Effector memory CD4-positive, alpha-beta T cell (primary cell): ENCODE measurements around the gene IGSF21.

ENCODE experiments used
- DNase-seq, 3 donors: peaks; one replicate each; pipeline ENCODE4 v3.0.0-alpha.2; 2020
- H3K27ac ChIP-seq: 2 replicates; pipeline ENCODE4 v1.7.0; 2013; ENCODE audit warnings: mild to moderate bottlenecking, low read length, moderate library complexity; ENCODE audit not compliant: insufficient read depth, poor library complexity, severe bottlenecking
- H3K27me3 ChIP-seq: replicated peaks from 2 replicates; pipeline ENCODE4 v1.7.0; 2013; ENCODE audit warnings: mild to moderate bottlenecking, low read length; ENCODE audit not compliant: insufficient read depth, control insufficient read depth, poor library complexity, severe bottlenecking
- H3K36me3 ChIP-seq: 2 replicates; pipeline ENCODE4 v1.7.0; 2013; ENCODE audit warnings: mild to moderate bottlenecking, low read length, moderate library complexity; ENCODE audit not compliant: control insufficient read depth, insufficient read depth
- H3K4me1 ChIP-seq: 2 replicates; pipeline ENCODE4 v1.7.0; 2013; ENCODE audit warnings: low read length, mild to moderate bottlenecking; ENCODE audit not compliant: control insufficient read depth, insufficient read depth, poor library complexity, severe bottlenecking
- H3K4me3 ChIP-seq: 2 replicates; pipeline ENCODE4 v1.7.0; 2013; ENCODE audit warnings: low read length, low read depth, mild to moderate bottlenecking; ENCODE audit not compliant: insufficient read depth, poor library complexity, severe bottlenecking
- H3K9me3 ChIP-seq: 2 replicates; pipeline ENCODE4 v1.7.0; 2013; ENCODE audit warnings: mild to moderate bottlenecking, low read length, moderate library complexity; ENCODE audit not compliant: control insufficient read depth

The IGSF21 gene

DNA sequence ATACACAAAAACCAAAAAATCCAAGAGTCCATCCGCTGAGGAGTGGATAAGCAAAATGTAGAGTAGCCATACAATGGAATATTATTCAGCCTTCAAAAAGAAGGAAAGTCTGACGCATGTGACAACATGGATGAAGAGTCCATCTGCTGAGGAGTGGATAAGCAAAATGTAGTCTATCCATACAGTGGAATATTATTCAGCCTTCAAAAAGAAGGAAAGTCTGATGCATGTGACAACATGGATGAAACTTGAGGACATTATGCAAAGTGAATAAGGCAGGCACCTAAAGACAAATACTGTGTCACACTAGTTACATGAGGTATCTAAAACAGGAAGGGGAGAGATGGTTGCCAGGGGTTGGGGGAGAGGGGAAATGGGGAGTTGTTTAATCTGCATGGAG lies 14.0 kb upstream of the IGSF21 start:
- H3K9me3 ChIP-seq, result no peaks in the 10 kb centered on the region
- H3K27ac ChIP-seq, result no peak overlapping the region
- no peak for DNase-seq
- H3K36me3 ChIP-seq, result no peaks in the 10 kb centered on the region
- H3K4me3 ChIP-seq, result no peak overlapping the region
- no peaks in the 10 kb centered on the region for H3K4me1 ChIP-seq
- H3K27me3 ChIP-seq, result no peaks in the 10 kb centered on the region

DNA sequence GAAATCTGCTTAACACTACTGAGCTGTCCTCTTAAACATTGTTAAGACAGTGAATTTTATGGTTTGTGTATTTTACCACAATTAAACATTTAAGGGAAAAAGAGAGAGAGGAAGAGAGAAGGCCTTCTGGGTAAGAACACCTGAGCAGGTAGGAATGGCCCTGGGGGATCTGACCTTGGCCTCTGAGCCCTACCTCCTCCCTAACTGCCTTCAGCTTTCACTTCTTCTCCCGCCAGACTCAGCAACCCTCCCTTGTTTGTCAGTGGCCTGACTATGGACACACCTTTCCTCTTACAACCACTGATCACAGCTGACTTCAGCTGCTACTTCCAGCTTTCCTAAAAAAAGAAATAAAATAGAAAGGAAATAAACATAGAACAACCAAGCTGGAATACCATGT lies 13.5 kb upstream of the IGSF21 start:
- Histone ChIP-seq H3K27me3 (no peaks in the 10 kb centered on the region), H3K36me3 (no peaks in the 10 kb centered on the region), H3K9me3 (no peaks in the 10 kb centered on the region), H3K27ac (no peak overlapping the region), H3K4me1 (no peaks in the 10 kb centered on the region), H3K4me3 (no peak overlapping the region)
- no peak for DNase-seq

DNA sequence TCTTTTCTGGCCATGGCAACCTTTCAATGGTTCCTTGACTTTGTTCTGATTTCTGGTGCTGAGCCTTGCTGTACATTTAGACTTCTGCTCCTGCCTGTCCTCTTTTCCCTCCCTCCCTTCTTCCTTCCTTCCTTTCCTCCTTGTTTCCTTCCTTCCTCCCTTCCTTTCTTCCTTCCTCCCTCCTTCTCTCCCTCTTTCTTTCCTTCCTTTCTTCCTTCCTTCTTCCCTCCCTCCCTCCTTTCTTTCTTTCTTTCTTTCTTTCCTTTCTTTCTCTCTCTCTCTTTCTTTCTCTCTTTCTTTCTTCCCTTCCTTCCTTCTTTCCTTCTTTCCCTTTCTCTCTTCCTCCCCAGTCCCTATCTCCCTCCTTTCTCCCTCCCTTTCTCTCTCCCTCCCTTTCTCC lies 10.4 kb upstream of the IGSF21 start:
- no peak for DNase-seq
- no peaks in the 10 kb centered on the region for H3K4me1 ChIP-seq
- no peak overlapping the region for H3K27ac ChIP-seq
- no peaks in the 10 kb centered on the region for H3K9me3 ChIP-seq
- no peaks in the 10 kb centered on the region for H3K27me3 ChIP-seq
- no peak overlapping the region for H3K4me3 ChIP-seq
- no peaks in the 10 kb centered on the region for H3K36me3 ChIP-seq

DNA sequence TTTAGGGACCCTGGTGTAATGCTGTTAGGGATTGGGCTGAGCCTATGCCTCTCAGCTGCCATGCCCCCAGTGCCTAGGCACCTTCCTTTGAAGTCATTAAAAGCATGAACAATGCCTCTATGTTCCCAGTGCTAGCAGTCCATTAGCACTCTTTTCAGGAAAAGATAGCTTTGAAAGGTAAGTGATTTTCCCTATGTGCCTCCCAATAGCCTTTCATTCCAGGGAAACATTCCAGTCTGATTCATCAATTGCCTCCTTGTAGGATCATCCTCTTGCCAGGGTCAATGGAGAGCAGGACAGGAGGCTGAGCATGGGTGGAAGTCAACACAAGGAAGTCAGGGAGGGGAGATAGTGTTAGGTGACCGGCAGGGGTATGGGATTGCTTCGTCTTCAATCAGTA lies 8.6 kb upstream of the IGSF21 start:
- Histone ChIP-seq H3K27me3 (no peaks in the 10 kb centered on the region), H3K9me3 (no peaks in the 10 kb centered on the region), H3K27ac (no peak overlapping the region), H3K4me1 (no peaks in the 10 kb centered on the region), H3K36me3 (no peaks in the 10 kb centered on the region), H3K4me3 (no peak overlapping the region)
- DNase-seq, result no peak

DNA sequence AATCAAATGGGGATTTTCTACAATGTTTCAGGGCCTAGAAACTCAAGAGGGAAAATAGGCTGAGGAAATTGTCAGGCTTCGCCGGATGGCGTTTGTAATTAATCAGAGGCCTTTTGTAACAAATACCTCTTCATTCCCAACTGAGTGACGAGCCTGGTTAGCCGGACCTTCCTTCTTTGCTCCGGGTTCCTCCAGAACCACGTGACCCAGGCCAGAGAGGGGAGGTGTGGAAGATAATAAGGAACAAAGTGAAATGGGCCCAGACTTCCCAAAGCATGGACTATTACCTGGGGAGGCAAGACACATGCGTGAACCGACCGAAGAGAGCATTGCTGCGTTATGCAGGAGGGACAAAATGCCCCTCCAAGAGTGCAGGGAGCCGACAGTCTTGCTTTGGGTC lies 7.5 kb upstream of the IGSF21 start:
- H3K4me3 ChIP-seq, result no peak overlapping the region
- no peaks in the 10 kb centered on the region for H3K36me3 ChIP-seq
- H3K9me3 ChIP-seq, result no peaks in the 10 kb centered on the region
- H3K4me1 ChIP-seq, result no peaks in the 10 kb centered on the region
- no peak overlapping the region for H3K27ac ChIP-seq
- DNase-seq, result no peak
- no peaks in the 10 kb centered on the region for H3K27me3 ChIP-seq

DNA sequence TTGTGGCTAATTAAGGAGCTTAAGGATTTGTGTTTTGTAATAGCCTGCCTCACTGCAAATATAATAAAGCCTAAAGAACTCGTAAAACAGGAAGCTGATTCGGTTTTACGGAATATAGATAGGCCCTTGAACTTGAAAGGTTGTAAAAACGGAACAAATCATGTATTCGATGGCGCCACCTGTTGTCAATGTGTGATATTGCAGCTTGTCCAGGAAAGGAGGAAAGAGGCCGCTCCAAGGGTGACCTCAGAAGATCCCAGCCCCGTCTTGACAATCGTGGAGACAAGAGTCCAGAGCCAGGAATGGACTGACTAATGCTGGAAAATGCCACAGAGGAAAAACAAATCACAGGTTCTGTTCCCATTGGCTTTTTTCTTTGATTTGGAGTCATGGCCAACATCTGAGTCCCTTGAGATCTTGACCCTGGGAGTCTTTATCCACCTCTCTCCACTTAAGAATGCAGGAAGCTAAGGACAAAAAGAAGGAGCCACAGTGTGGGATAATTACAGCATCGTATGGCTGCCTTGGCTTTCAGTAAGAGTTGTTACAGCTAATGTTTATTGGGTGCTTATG lies 7.0 kb upstream of the IGSF21 start:
- DNase-seq, result no peak
- Histone ChIP-seq H3K27ac (no peak overlapping the region), H3K4me3 (no peak overlapping the region), H3K4me1 (no peaks in the 10 kb centered on the region), H3K36me3 (no peaks in the 10 kb centered on the region), H3K9me3 (no peaks in the 10 kb centered on the region), H3K27me3 (no peaks in the 10 kb centered on the region)

DNA sequence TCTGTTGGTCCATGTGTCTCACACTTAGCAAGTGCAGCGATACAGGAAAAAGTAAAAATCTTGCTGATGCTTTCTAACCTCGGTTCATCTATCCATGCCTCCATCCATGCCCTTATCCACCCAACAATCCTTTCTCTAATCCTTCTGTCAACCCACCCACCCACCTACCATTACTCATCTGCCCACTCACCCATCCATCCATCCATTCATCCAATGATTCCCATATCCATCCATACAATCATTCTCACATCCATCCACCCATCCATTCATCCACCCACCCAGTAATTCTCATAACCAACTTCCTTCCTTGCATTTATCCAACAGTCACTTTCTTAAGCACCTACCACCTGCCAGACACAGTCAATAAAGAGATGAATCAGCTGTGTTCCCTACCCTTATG lies 6.1 kb upstream of the IGSF21 start:
- Histone ChIP-seq H3K4me1 (no peaks in the 10 kb centered on the region), H3K9me3 (no peaks in the 10 kb centered on the region), H3K4me3 (no peak overlapping the region), H3K27me3 (no peaks in the 10 kb centered on the region), H3K27ac (no peak overlapping the region), H3K36me3 (no peaks in the 10 kb centered on the region)
- DNase-seq, result no peak

DNA sequence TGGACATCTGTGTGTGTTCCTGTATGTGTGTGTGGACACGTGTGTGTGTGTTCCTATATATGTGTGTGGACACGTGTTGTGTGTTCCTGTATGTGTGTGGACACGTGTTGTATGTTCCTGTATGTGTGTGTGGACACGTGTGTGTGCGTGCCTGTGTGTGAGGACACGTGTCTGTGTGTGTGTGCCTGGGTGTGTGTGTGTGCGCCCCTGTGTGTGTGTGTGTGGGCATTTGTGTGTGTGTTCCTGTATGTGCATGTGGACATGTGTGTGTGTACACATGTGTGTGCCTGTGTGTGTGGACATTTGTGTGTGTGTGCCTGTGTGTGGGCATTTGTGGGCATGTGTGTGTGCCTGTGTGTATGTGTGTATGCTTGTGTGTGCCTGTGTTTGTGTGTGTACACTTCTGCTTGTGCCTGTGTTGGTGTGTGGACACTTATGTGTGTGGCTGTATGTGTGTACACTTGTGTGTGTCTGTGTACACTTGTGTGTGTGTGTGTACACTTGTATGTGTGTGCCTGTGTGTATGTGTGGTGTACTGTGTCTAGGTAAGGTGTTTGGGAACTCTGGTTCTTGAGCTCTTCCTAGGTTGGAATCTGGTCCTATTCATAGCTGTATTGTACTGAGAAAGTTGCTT lies 3.7 kb upstream of the IGSF21 start:
- Histone ChIP-seq H3K27me3 (no peaks in the 10 kb centered on the region), H3K4me1 (no peaks in the 10 kb centered on the region), H3K36me3 (no peaks in the 10 kb centered on the region), H3K9me3 (no peaks in the 10 kb centered on the region), H3K27ac (no peak overlapping the region), H3K4me3 (no peak overlapping the region)
- no peak for DNase-seq

DNA sequence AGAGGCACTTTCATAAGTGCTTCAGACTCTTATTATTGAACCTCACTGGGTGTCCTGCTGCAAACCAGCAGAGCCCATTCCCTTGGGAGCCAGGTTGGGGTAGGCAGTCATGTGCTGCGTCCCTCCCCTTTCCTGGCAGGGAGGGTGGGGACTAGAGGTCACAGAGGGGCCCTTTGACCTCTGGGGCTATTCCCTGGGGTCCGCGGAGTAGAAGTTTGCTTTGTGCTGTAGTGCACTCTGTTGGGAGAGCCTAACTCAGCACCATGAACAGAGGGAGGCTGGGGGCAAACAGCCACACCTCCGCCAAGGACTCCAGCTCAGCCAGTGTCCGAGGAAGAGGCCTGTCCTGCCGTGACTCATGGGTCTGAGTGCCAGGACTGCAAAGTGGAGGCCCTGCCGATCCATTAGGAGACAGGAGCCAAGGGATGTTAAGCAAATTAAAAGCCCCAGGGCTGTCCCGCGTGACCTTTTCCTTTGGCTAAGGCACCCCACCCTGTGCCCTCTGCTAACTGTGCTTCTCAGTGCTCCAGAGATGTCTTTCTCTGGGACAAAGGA lies 3.0 kb upstream of the IGSF21 start:
- no peak for DNase-seq
- H3K36me3 ChIP-seq, result no peaks in the 10 kb centered on the region
- H3K4me3 ChIP-seq, result no peak overlapping the region
- H3K27ac ChIP-seq, result no peak overlapping the region
- no peaks in the 10 kb centered on the region for H3K9me3 ChIP-seq
- H3K4me1 ChIP-seq, result no peaks in the 10 kb centered on the region
- peaks cover 5% of the 10 kb centered on the region for H3K27me3 ChIP-seq

DNA sequence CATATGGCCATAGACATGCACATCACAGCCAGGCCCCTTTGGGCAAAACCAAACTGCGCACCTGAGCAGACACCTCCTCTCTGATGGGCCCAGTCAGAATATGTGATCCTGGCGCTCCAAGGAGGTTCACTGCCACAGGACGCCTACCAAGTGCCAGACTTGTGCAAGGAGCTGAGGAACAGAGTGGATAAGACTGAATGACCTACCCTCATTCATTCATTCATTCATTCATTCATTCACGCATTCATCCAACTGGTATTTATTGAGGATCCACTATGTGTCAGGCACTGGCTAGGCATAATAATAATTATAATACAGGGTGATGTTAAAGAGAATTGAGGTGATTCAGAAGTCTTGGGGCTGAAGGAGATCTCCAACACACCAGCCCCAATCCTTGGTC lies 2.4 kb upstream of the IGSF21 start:
- Histone ChIP-seq H3K27me3 (peaks cover 11% of the 10 kb centered on the region), H3K27ac (no peak overlapping the region), H3K4me3 (no peak overlapping the region), H3K36me3 (no peaks in the 10 kb centered on the region), H3K4me1 (peaks cover under 1% of the 10 kb centered on the region), H3K9me3 (no peaks in the 10 kb centered on the region)
- no peak for DNase-seq
